GM19395 (cell line): ENCODE measurements around the gene LRRC38.
"Not testable (repeated sequence)": the region's sequence is repeated elsewhere in the genome, so short reads cannot be mapped to it uniquely, and the experiment has no call there.

Experiments
- ATAC-seq: cut with Tn5 transposase; IDR thresholded peaks from one replicate; pipeline ENCODE4 v1.9.1; 2021; ENCODE audit warnings: mild to moderate bottlenecking, moderate library complexity; ENCODE audit not compliant: unreplicated experiment

The LRRC38 gene

GRCh38 chr1:13469343-13469742 lies 44.5 kb downstream of the LRRC38 start:
- no peak for ATAC-seq

GRCh38 chr1:13465515-13465914 lies 48.3 kb downstream of the LRRC38 start:
- no peak for ATAC-seq

GRCh38 chr1:13462682-13463081 lies 51.1 kb downstream of the LRRC38 start:
- no peak for ATAC-seq

- ATAC-seq: no peak
Measured at GRCh38 chr1:13461977-13462376, 51.8 kb downstream of the LRRC38 start.

GRCh38 chr1:13456904-13457532 lies 56.8 kb downstream of the LRRC38 start:
- no peak for ATAC-seq

GRCh38 chr1:13451399-13451965 lies 62.3 kb downstream of the LRRC38 start:
- ATAC-seq: no peak

- ATAC-seq: no peak
Measured at GRCh38 chr1:13450204-13450603, 63.6 kb downstream of the LRRC38 start.

- no peak for ATAC-seq
Measured at GRCh38 chr1:13443335-13443979, 70.3 kb downstream of the LRRC38 start.

- not testable (repeated sequence) for ATAC-seq
Measured at GRCh38 chr1:13439104-13439783, 74.6 kb downstream of the LRRC38 start.

- ATAC-seq: no peak
Measured at GRCh38 chr1:13435458-13435857, 78.3 kb downstream of the LRRC38 start.

- ATAC-seq: not testable (repeated sequence)
Measured at GRCh38 chr1:13433694-13434358, 80.0 kb downstream of the LRRC38 start.

GRCh38 chr1:13432251-13432650 lies 81.6 kb downstream of the LRRC38 start:
- no peak for ATAC-seq

GRCh38 chr1:13430495-13430894 lies 83.3 kb downstream of the LRRC38 start:
- no peak for ATAC-seq
